K562 treated with DMSO at 1 percent for 24 hours (cell line): Measurements from ENCODE around the gene TPGS2. TPM values are rescaled to one million over a fixed set of nuclear protein-coding genes. Genes with fewer than 3 reads are reported as not detected.

Source experiments
- total RNA-seq: library from RNA; unstranded; fragments of 300-600 nt; gene quantifications from 2 replicates; pipeline ENCODE4 v1.2.3, GENCODE V29; 2022; ENCODE audit warnings: low read depth; ENCODE audit not compliant: insufficient read depth

The TPGS2 gene
- total RNA-seq, result 154 and 201 TPM in 2 replicates

GRCh38 chr18:36828630-36829361 lies at the start of gene TPGS2, which contains the start of gene KIAA1328:
Gene TPGS2 (minus strand): TSS chr18:36829002. CDS start chr18:36828767, 235 bp downstream.
Gene KIAA1328 (plus strand): TSS chr18:36829127. CDS start chr18:36829139, 12 bp downstream.

Other genes starting within 250 kb of the TPGS2 start
- 2.8 and 3.0 TPM in 2 replicates for gene KIAA1328, start 125 bp upstream of the TPGS2 start, total RNA-seq